Peyer's patch (tissue), 4 donors: Measurements from ENCODE around the gene C19orf47. TPM values are rescaled to one million over a fixed set of nuclear protein-coding genes. Genes with fewer than 3 reads are reported as not detected.
A peak's percentile ranks its signal among the peaks of the same experiment; 100 is the strongest.

ENCODE experiments used
- DNase-seq, 3 donors: peaks; one replicate each; pipeline ENCODE4 v3.0.0-alpha.2; 2017 to 2019
- H3K27ac ChIP-seq, 4 donors: fragments of 200-600 bp; sonication (generic); one replicate each; pipeline ENCODE4 v1.5.1; 2016 to 2019
- H3K27me3 ChIP-seq, 2 donors: fragments of 200-600 bp; sonication (generic); one replicate each; pipeline ENCODE4 v1.5.1; 2019
- H3K36me3 ChIP-seq, 3 donors: fragments of 200-600 bp; sonication (generic); one replicate each; pipeline ENCODE4 v1.5.1; 2016 to 2019
- H3K4me1 ChIP-seq, 4 donors: fragments of 200-600 bp; sonication (generic); one replicate each; pipeline ENCODE4 v1.5.1; 2016 to 2019
- H3K4me3 ChIP-seq, 4 donors: fragments of 200-600 bp; sonication (generic); 1 replicate in 3 of 4; 2 replicates in 1 of 4; pipeline ENCODE4 v1.5.1; 2016 to 2019; ENCODE audit warnings: mild to moderate bottlenecking in 1 of 4
- H3K9me3 ChIP-seq, 4 donors: fragments of 200-600 bp; sonication (generic); one replicate each; pipeline ENCODE4 v1.5.1; 2016 to 2019; ENCODE audit warnings: mild to moderate bottlenecking in 1 of 4
- CTCF ChIP-seq, 6 experiments: fragments of 450-650 bp in 4 of 6; fragments of 200-600 bp in 2 of 6; sonication (generic) in 1 of 6; IDR thresholded peaks; one replicate each; pipeline ENCODE4 v1.5.1; 2017 to 2019; ENCODE audit warnings: antibody characterized with exemption in 6 of 6, mild to moderate bottlenecking in 3 of 6, moderate library complexity in 1 of 6
- POLR2A ChIP-seq, 2 donors: fragments of 450-650 bp; IDR thresholded peaks; one replicate each; pipeline ENCODE4 v1.5.1; 2017; ENCODE audit warnings: antibody characterized with exemption in 2 of 2, mild to moderate bottlenecking in 2 of 2, moderate library complexity in 2 of 2
- total RNA-seq, 4 donors: library from RNA; depleted of rRNA; stranded (reverse); fragments of >200 nt; gene quantifications; one replicate each; pipeline ENCODE4 v1.1.0, GENCODE V29; 2016

The C19orf47 gene
- total RNA-seq, 4 donors from 2014 or later, result 5.8 to 11.3 (median 9.9) TPM

- peak in 2 of 3 donors; percentile 60 to 72 for DNase-seq
- no peaks in the 10 kb centered on the region for H3K9me3 ChIP-seq
- no peak for TF ChIP-seq CTCF (IDR thresholded peaks at IDR 0.05)
- H3K4me1 ChIP-seq, result peaks cover 0 to 4% (median 2%) of the 10 kb centered on the region in 4 donors
- H3K27me3 ChIP-seq, result no peaks in the 10 kb centered on the region
- H3K27ac ChIP-seq, result peak overlapping the region in 1 of 4 donors; percentile 32
- H3K36me3 ChIP-seq, result peaks cover 0 to 31% (median 0%) of the 10 kb centered on the region in 3 donors
- peak overlapping the region in 3 of 4 donors; percentile 12 to 39 (median 34) for H3K4me3 ChIP-seq
Measured at GRCh38 chr19:40365613-40366401, 17.6 kb upstream of the C19orf47 start.

- peaks cover 0 to 4% (median 2%) of the 10 kb centered on the region in 4 donors for H3K4me1 ChIP-seq
- peaks cover 0 to 26% (median 0%) of the 10 kb centered on the region in 3 donors for H3K36me3 ChIP-seq
- H3K27me3 ChIP-seq, result no peaks in the 10 kb centered on the region
- no peak overlapping the region for H3K4me3 ChIP-seq
- TF ChIP-seq CTCF (IDR thresholded peaks at IDR 0.05) (no peak), POLR2A (IDR thresholded peaks at IDR 0.05) (no peak)
- DNase-seq, result no peak
- no peaks in the 10 kb centered on the region for H3K9me3 ChIP-seq
- H3K27ac ChIP-seq, result no peak overlapping the region
Measured at GRCh38 chr19:40365010-40365409, 16.8 kb upstream of the C19orf47 start.

- TF ChIP-seq POLR2A (IDR thresholded peaks at IDR 0.05) (no peak), CTCF (IDR thresholded peaks at IDR 0.05) (no peak)
- peaks cover 0 to 8% (median 2%) of the 10 kb centered on the region in 4 donors for H3K4me1 ChIP-seq
- no peaks in the 10 kb centered on the region for H3K9me3 ChIP-seq
- no peak overlapping the region for H3K4me3 ChIP-seq
- H3K27ac ChIP-seq, result no peak overlapping the region
- H3K36me3 ChIP-seq, result peaks cover 0 to 20% (median 0%) of the 10 kb centered on the region in 3 donors
- H3K27me3 ChIP-seq, result no peaks in the 10 kb centered on the region
- no peak for DNase-seq
Measured at GRCh38 chr19:40363069-40363468, 14.9 kb upstream of the C19orf47 start.

GRCh38 chr19:40362160-40362559, 14.0 kb upstream of the C19orf47 start:
- H3K27me3 ChIP-seq, result no peaks in the 10 kb centered on the region
- TF ChIP-seq CTCF (IDR thresholded peaks at IDR 0.05) (no peak), POLR2A (IDR thresholded peaks at IDR 0.05) (no peak)
- H3K27ac ChIP-seq, result no peak overlapping the region
- no peak overlapping the region for H3K4me3 ChIP-seq
- H3K36me3 ChIP-seq, result peaks cover 0 to 11% (median 0%) of the 10 kb centered on the region in 3 donors
- H3K9me3 ChIP-seq, result no peaks in the 10 kb centered on the region
- DNase-seq, result no peak
- peaks cover 0 to 8% (median 2%) of the 10 kb centered on the region in 4 donors for H3K4me1 ChIP-seq

GRCh38 chr19:40360708-40361241, 12.6 kb upstream of the C19orf47 start:
- H3K4me3 ChIP-seq, result no peak overlapping the region
- TF ChIP-seq POLR2A (IDR thresholded peaks at IDR 0.05), result no peak
- TF ChIP-seq CTCF (IDR thresholded peaks at IDR 0.05), result no peak
- no peak for DNase-seq
- peaks cover 0 to 4% (median 0%) of the 10 kb centered on the region in 3 donors for H3K36me3 ChIP-seq
- H3K9me3 ChIP-seq, result no peaks in the 10 kb centered on the region
- no peaks in the 10 kb centered on the region for H3K27me3 ChIP-seq
- H3K27ac ChIP-seq, result no peak overlapping the region
- peaks cover 0 to 7% (median 0%) of the 10 kb centered on the region in 4 donors for H3K4me1 ChIP-seq
